Endometrium (tissue), 2 donors: ENCODE data around the gene CDRT4.

Source experiments
- FAIRE-seq: peaks from 2 replicates; lab custom pipeline; 2012; peaks lifted over from hg19 to GRCh38; lab: Jason Lieb, UNC
- donor health status: control.
- donor health status: control.

The CDRT4 gene

GRCh38 chr17:15492791-15493692 is 25.6 kb upstream of the CDRT4 start:
- no peak for FAIRE-seq

- no peak for FAIRE-seq
Measured at GRCh38 chr17:15492186-15492585, 24.8 kb upstream of the CDRT4 start.

GRCh38 chr17:15490634-15491261 is 23.3 kb upstream of the CDRT4 start:
- FAIRE-seq: no peak

GRCh38 chr17:15488557-15488956 is 21.1 kb upstream of the CDRT4 start:
- no peak for FAIRE-seq

GRCh38 chr17:15485045-15485444 is 17.6 kb upstream of the CDRT4 start:
- no peak for FAIRE-seq

GRCh38 chr17:15483431-15483830 is 16.0 kb upstream of the CDRT4 start:
- FAIRE-seq: no peak

- no peak for FAIRE-seq
Measured at GRCh38 chr17:15482476-15482875, 15.1 kb upstream of the CDRT4 start.

- FAIRE-seq: no peak
Measured at GRCh38 chr17:15481481-15481880, 14.1 kb upstream of the CDRT4 start.

- no peak for FAIRE-seq
Measured at GRCh38 chr17:15480204-15480603, 12.8 kb upstream of the CDRT4 start.

GRCh38 chr17:15479703-15480102 is 12.3 kb upstream of the CDRT4 start:
- FAIRE-seq: no peak

GRCh38 chr17:15478845-15479244 is 11.4 kb upstream of the CDRT4 start:
- FAIRE-seq: no peak

- FAIRE-seq: no peak
Measured at GRCh38 chr17:15475631-15476354, 8.4 kb upstream of the CDRT4 start.

GRCh38 chr17:15472891-15473290 is 5.5 kb upstream of the CDRT4 start:
- no peak for FAIRE-seq

GRCh38 chr17:15470536-15470935 is 3.1 kb upstream of the CDRT4 start:
- FAIRE-seq: no peak

- no peak for FAIRE-seq
Measured at GRCh38 chr17:15469260-15469659, 1.8 kb upstream of the CDRT4 start.

- FAIRE-seq: no peak
Measured at GRCh38 chr17:15468126-15468525, 705 bp upstream of the CDRT4 start.

- no peak for FAIRE-seq
Measured at GRCh38 chr17:15466131-15466530, 1.3 kb downstream of the CDRT4 start.

- FAIRE-seq: no peak
Measured at GRCh38 chr17:15465045-15465701, 2.2 kb downstream of the CDRT4 start.

- FAIRE-seq: no peak
Measured at GRCh38 chr17:15464231-15464985, 3.0 kb downstream of the CDRT4 start.

- FAIRE-seq: peak; percentile 73
Measured at GRCh38 chr17:15462976-15463772, 4.2 kb downstream of the CDRT4 start.

GRCh38 chr17:15457723-15458094 is 9.7 kb downstream of the CDRT4 start:
- FAIRE-seq: no peak
